Fibroblast of the aortic adventitia (primary cell): Measurements from ENCODE around the gene SLC9A6. TPM values are rescaled to one million over a fixed set of nuclear protein-coding genes. Genes with fewer than 3 reads are reported as not detected.

Source experiments
- DNase-seq: peaks from one replicate; pipeline ENCODE4 v3.0.0-alpha.2; 2010; ENCODE audit warnings: low read depth
- H3K4me3 ChIP-seq: 2 replicates; pipeline ENCODE4 v1.5.1; 2011; ENCODE audit warnings: low read depth, mild to moderate bottlenecking, control low read depth, low read length, moderate library complexity
- total RNA-seq: library from RNA; depleted of rRNA; stranded (reverse); fragments of >200 nt; gene quantifications from 2 replicates; pipeline ENCODE4 v1.2.3, GENCODE V29; 2012; ENCODE audit warnings: low replicate concordance
- TF ChIP-seq, protein P1 (sequence below): IDR thresholded peaks from 2 replicates; pipeline ENCODE4 v1.5.1; 2011; ENCODE audit warnings: mild to moderate bottlenecking, low read length, control low read depth, inconsistent platforms; ENCODE audit not compliant: insufficient read depth

The SLC9A6 gene
- total RNA-seq, 1 donor: 26.3 TPM

DNA sequence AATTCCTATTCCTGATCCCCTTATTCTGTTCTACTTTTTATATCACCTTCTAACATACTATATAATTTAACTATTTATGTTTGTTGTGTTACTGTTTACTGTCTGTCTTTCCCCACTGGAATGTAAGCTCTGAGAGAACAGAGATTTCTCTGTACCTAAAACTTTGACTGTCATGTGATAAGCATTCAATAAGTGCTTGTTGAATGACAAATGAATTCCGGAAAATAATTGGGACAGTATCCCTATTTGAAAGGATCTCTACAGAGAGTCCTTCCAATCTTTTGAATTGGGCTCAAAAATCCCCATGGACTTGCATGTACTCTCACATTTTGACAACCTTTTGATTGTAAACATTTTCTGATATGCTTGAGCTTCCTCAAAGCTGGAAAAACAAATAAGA is 9.8 kb upstream of the SLC9A6 start:
- TF ChIP-seq, protein P1, sequence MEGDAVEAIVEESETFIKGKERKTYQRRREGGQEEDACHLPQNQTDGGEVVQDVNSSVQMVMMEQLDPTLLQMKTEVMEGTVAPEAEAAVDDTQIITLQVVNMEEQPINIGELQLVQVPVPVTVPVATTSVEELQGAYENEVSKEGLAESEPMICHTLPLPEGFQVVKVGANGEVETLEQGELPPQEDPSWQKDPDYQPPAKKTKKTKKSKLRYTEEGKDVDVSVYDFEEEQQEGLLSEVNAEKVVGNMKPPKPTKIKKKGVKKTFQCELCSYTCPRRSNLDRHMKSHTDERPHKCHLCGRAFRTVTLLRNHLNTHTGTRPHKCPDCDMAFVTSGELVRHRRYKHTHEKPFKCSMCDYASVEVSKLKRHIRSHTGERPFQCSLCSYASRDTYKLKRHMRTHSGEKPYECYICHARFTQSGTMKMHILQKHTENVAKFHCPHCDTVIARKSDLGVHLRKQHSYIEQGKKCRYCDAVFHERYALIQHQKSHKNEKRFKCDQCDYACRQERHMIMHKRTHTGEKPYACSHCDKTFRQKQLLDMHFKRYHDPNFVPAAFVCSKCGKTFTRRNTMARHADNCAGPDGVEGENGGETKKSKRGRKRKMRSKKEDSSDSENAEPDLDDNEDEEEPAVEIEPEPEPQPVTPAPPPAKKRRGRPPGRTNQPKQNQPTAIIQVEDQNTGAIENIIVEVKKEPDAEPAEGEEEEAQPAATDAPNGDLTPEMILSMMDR: no peak
- H3K4me3 ChIP-seq: no peak overlapping the region
- no peak for DNase-seq

DNA sequence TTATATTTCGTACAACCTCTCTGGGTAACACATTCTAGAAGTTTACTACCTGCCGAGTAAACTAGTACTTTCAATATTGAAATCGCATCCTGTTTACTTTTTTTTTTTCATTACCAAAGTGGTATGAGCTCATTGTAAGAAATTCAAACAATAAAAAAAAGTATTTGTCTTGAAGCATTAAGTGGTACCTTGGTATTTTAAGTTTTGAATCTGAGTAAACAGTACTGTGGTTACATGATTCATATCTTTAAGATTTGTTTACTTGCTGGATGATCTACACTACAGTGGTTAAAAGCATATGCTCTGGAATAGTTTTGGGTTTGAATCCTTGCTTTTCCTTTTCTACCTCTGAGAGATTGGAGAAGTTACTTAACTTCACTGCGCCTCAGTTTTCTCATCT is 7.6 kb upstream of the SLC9A6 start:
- no peak overlapping the region for H3K4me3 ChIP-seq
- TF ChIP-seq, protein P1: no peak
- no peak for DNase-seq

GRCh38 chrX:135981010-135981409 is 4.2 kb upstream of the SLC9A6 start:
- no peak overlapping the region for H3K4me3 ChIP-seq
- TF ChIP-seq, protein P1: no peak
- DNase-seq: no peak

- TF ChIP-seq, protein P1: no peak
- no peak for DNase-seq
- H3K4me3 ChIP-seq: no peak overlapping the region
Measured at GRCh38 chrX:135981668-135982067, 3.6 kb upstream of the SLC9A6 start.

DNA sequence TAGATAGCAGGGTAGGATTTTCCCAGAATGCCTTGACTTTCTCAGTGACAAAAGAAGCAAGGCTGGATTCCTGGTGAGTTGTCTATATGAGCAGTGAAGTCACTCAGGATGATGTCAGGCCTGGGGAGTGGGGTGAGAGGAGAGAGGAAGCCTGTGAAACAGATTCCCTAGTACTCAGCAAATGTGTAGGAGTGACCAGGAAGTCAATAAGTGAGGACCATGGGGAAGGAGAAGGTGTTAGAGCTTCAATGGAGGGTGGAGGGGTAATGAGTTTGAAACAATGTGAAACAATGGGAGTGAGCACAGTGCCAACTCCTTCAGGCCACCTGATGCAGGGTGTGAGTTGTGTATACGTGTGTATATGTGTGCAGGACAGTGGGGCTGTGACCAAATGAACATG is 2.4 kb upstream of the SLC9A6 start:
- no peak for DNase-seq
- H3K4me3 ChIP-seq: no peak overlapping the region
- TF ChIP-seq, protein P1: no peak

DNA sequence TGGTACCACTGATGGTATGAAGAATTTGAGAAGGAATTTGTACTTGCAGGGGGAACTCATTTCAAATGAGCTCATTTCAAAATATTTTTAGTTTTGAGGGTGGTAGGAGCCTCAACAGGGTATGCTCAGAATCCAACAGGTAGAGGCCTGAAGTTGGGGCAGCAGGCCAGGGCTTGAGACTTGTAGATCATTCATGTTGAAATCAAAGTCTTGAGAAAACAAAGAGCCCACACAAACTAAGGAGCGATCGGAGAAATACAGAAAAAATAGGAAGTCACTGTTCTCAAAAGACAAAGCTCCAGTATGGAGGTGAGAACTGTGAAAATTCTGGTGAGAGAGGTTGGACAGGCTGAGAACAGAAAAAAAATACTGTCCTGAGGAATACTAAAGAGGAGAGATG is 979 bp upstream of the SLC9A6 start:
- DNase-seq: no peak

DNA sequence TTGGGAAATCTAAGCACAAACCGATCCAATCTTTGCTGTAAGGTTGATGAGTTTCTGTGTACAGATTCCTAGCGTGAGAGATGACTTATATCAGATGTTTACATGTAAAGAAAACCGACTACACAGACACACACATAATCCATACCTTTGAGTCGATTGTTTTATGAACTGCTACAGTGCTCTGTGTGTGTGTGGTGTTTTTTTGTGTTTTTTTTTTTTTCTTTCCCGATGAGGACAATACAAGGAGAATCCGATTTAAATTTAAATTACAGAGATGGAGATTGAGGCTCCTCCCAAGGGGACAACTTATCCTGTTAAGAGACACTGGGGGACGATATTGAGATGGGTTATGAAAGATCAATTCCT is 461 bp upstream of the SLC9A6 start:
- TF ChIP-seq, protein P1: no peak
- H3K4me3 ChIP-seq: peak overlapping the region; percentile 70
- peak; percentile 25 for DNase-seq

More for the DNA sequence above, 979 bp upstream of the SLC9A6 start:
- TF ChIP-seq, protein P1: no peak
- no peak overlapping the region for H3K4me3 ChIP-seq
